ENCODE data around the gene ZNF227. TPM values are rescaled to one million over a fixed set of nuclear protein-coding genes. Genes with fewer than 3 reads are reported as not detected.
"Not testable (repeated sequence)": the region's sequence is repeated elsewhere in the genome, so short reads cannot be mapped to it uniquely, and the experiment has no call there.

ZNF227 gene
- total RNA-seq, 1 donor from 2014 or later, result 22.6 TPM

DNA sequence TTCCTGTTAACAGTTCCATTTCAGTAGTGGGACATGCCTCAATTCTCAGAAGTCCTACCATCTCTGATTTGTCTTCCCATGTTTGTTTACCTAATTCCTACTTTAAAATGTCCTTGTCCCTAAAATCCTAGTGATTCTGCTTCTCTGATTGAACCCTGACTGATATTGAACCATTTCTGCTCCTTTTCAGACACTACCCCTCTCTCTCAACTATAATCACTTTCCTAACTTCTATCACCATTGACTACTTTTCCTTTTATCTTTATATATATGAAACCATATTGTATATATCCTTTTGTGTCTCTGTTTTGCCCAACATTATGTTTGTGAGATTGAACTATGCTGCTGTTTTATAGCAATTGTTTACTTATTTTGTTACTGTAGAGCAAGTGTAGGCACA is 15.6 kb upstream of the ZNF227 start:
- H3K27me3 Mint-ChIP-seq (ENCODE audit: unreplicated experiment), result no peaks in the 10 kb centered on the region
- H3K4me3 Mint-ChIP-seq (ENCODE audit: unreplicated experiment), result no peak overlapping the region
- H3K27ac Mint-ChIP-seq (ENCODE audit: unreplicated experiment), result no peak overlapping the region
- H3K4me1 Mint-ChIP-seq (ENCODE audit: unreplicated experiment), result no peaks in the 10 kb centered on the region
- no peak for DNase-seq (ENCODE audit: extremely low spot score, unreplicated experiment)
- peaks cover 2% of the 10 kb centered on the region for H3K36me3 Mint-ChIP-seq (ENCODE audit: unreplicated experiment)
- peaks cover 16% of the 10 kb centered on the region for H3K9me3 Mint-ChIP-seq (ENCODE audit: unreplicated experiment)
- TF ChIP-seq, protein P1, sequence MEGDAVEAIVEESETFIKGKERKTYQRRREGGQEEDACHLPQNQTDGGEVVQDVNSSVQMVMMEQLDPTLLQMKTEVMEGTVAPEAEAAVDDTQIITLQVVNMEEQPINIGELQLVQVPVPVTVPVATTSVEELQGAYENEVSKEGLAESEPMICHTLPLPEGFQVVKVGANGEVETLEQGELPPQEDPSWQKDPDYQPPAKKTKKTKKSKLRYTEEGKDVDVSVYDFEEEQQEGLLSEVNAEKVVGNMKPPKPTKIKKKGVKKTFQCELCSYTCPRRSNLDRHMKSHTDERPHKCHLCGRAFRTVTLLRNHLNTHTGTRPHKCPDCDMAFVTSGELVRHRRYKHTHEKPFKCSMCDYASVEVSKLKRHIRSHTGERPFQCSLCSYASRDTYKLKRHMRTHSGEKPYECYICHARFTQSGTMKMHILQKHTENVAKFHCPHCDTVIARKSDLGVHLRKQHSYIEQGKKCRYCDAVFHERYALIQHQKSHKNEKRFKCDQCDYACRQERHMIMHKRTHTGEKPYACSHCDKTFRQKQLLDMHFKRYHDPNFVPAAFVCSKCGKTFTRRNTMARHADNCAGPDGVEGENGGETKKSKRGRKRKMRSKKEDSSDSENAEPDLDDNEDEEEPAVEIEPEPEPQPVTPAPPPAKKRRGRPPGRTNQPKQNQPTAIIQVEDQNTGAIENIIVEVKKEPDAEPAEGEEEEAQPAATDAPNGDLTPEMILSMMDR (IDR thresholded peaks at IDR 0.05), result no peak

- H3K4me3 Mint-ChIP-seq (ENCODE audit: unreplicated experiment), result no peak overlapping the region
- H3K4me1 Mint-ChIP-seq (ENCODE audit: unreplicated experiment), result peaks cover 4% of the 10 kb centered on the region
- peaks cover 2% of the 10 kb centered on the region for H3K36me3 Mint-ChIP-seq (ENCODE audit: unreplicated experiment)
- no peak overlapping the region for H3K27ac Mint-ChIP-seq (ENCODE audit: unreplicated experiment)
- H3K9me3 Mint-ChIP-seq (ENCODE audit: unreplicated experiment), result peaks cover 14% of the 10 kb centered on the region
- no peaks in the 10 kb centered on the region for H3K27me3 Mint-ChIP-seq (ENCODE audit: unreplicated experiment)
- no peak for DNase-seq (ENCODE audit: extremely low spot score, unreplicated experiment)
- TF ChIP-seq, protein P1 (IDR thresholded peaks at IDR 0.05), result no peak
These were observed 9.9 kb upstream of the ZNF227 start for GRCh38 chr19:44202470-44202869.

DNA sequence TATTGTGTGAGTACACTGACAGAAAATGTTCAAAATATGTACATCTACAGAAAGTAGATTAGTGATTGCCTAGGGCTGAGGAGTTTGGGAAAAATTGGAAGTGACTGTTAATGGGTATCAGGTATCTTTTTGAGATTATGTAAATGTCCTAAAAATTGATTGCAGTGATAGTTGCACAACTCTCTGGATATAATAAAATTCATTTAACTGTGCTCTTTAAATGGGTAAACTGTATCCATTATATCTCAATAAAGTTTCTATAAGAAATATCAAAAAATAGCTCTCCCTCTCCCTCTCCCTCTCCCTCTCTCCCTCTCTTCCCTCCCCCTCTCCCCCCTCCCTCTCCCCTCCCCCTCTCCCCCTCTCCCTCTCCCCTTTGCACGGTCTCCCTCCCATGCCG is 9.4 kb upstream of the ZNF227 start:
- Mint-ChIP-seq H3K27ac (ENCODE audit: unreplicated experiment) (no peak overlapping the region), H3K27me3 (ENCODE audit: unreplicated experiment) (no peaks in the 10 kb centered on the region), H3K9me3 (ENCODE audit: unreplicated experiment) (peaks cover 14% of the 10 kb centered on the region), H3K4me3 (ENCODE audit: unreplicated experiment) (no peak overlapping the region), H3K4me1 (ENCODE audit: unreplicated experiment) (peaks cover 6% of the 10 kb centered on the region), H3K36me3 (ENCODE audit: unreplicated experiment) (peaks cover 2% of the 10 kb centered on the region)
- TF ChIP-seq, protein P1 (IDR thresholded peaks at IDR 0.05), result no peak
- DNase-seq (ENCODE audit: extremely low spot score, unreplicated experiment), result no peak

- H3K36me3 Mint-ChIP-seq (ENCODE audit: unreplicated experiment); H3K27me3 Mint-ChIP-seq (ENCODE audit: unreplicated experiment): not testable (repeated sequence)
- peaks cover 14% of the 10 kb centered on the region for H3K9me3 Mint-ChIP-seq (ENCODE audit: unreplicated experiment)
These were observed 8.5 kb upstream of the ZNF227 start for GRCh38 chr19:44203877-44204276.

GRCh38 chr19:44204772-44205171 is 7.6 kb upstream of the ZNF227 start:
- Mint-ChIP-seq H3K27me3 (ENCODE audit: unreplicated experiment) (no peaks in the 10 kb centered on the region), H3K9me3 (ENCODE audit: unreplicated experiment) (peaks cover 14% of the 10 kb centered on the region), H3K36me3 (ENCODE audit: unreplicated experiment) (peaks cover 2% of the 10 kb centered on the region), H3K4me3 (ENCODE audit: unreplicated experiment) (no peak overlapping the region), H3K4me1 (ENCODE audit: unreplicated experiment) (peaks cover 11% of the 10 kb centered on the region), H3K27ac (ENCODE audit: unreplicated experiment) (no peak overlapping the region)
- TF ChIP-seq, protein P1 (IDR thresholded peaks at IDR 0.05), result no peak
- no peak for DNase-seq (ENCODE audit: extremely low spot score, unreplicated experiment)

More at GRCh38 chr19:44203877-44204276, 8.5 kb upstream of the ZNF227 start:
- not testable (repeated sequence) for DNase-seq (ENCODE audit: extremely low spot score, unreplicated experiment); H3K27ac Mint-ChIP-seq (ENCODE audit: unreplicated experiment); H3K4me3 Mint-ChIP-seq (ENCODE audit: unreplicated experiment)
- peaks cover 11% of the 10 kb centered on the region for H3K4me1 Mint-ChIP-seq (ENCODE audit: unreplicated experiment)
